Ascending aorta (tissue), 2 donors: ENCODE data around the gene KIF18B. TPM values are rescaled to one million over a fixed set of nuclear protein-coding genes. Genes with fewer than 3 reads are reported as not detected.
A peak's percentile ranks its signal among the peaks of the same experiment; 100 is the strongest.

ENCODE experiments used
- DNase-seq, 2 donors: peaks; one replicate each; pipeline ENCODE4 v3.0.0-alpha.2; 2019; ENCODE audit warnings: low spot score in 2 of 2
- H3K27ac ChIP-seq, 2 donors: fragments of 200-600 bp; sonication (generic); one replicate each; pipeline ENCODE4 v1.5.1; 2016 to 2017; ENCODE audit warnings: mild to moderate bottlenecking in 1 of 2
- H3K27me3 ChIP-seq: fragments of 200-600 bp; sonication (generic); one replicate; pipeline ENCODE4 v1.5.1; 2017
- H3K36me3 ChIP-seq, 2 donors: fragments of 200-600 bp; sonication (generic); one replicate each; pipeline ENCODE4 v1.5.1; 2016
- H3K4me1 ChIP-seq, 2 donors: fragments of 200-600 bp; sonication (generic); one replicate each; pipeline ENCODE4 v1.5.1; 2016 to 2017; ENCODE audit warnings: mild to moderate bottlenecking in 1 of 2
- H3K4me3 ChIP-seq, 2 donors: fragments of 200-600 bp; sonication (generic); one replicate each; pipeline ENCODE4 v1.5.1; 2016 to 2017; ENCODE audit warnings: mild to moderate bottlenecking in 1 of 2
- H3K9me3 ChIP-seq, 2 donors: fragments of 200-600 bp; sonication (generic); one replicate each; pipeline ENCODE4 v1.5.1; 2016
- intact Hi-C: fragments of 100-400 bp; cut with DNase I; formaldehyde crosslinking; loops from one replicate; pipeline ENCODE4 v1.15.1; 2023
- total RNA-seq: library from RNA; depleted of rRNA; stranded (reverse); fragments of >200 nt; gene quantifications from one replicate; pipeline ENCODE4 v1.1.0, GENCODE V29; 2016
- TF ChIP-seq, protein P1 (sequence below), 3 experiments: fragments of 200-600 bp in 2 of 3; fragments of 450-650 bp in 1 of 3; sonication (generic) in 2 of 3; IDR thresholded peaks; one replicate each; pipeline ENCODE4 v1.5.1; 2016 to 2019; ENCODE audit warnings: antibody characterized with exemption in 3 of 3, mild to moderate bottlenecking in 1 of 3, moderate library complexity in 1 of 3

Gene KIF18B
- total RNA-seq, 1 donor from 2014 or later = not detected

GRCh38 chr17:44901411-44901921, 46.1 kb downstream of the KIF18B start:
- no peak overlapping the region for H3K4me3 ChIP-seq
- H3K27ac ChIP-seq = no peak overlapping the region
- H3K36me3 ChIP-seq = no peaks in the 10 kb centered on the region
- no peaks in the 10 kb centered on the region for H3K27me3 ChIP-seq
- no peaks in the 10 kb centered on the region for H3K9me3 ChIP-seq
- TF ChIP-seq, protein P1, sequence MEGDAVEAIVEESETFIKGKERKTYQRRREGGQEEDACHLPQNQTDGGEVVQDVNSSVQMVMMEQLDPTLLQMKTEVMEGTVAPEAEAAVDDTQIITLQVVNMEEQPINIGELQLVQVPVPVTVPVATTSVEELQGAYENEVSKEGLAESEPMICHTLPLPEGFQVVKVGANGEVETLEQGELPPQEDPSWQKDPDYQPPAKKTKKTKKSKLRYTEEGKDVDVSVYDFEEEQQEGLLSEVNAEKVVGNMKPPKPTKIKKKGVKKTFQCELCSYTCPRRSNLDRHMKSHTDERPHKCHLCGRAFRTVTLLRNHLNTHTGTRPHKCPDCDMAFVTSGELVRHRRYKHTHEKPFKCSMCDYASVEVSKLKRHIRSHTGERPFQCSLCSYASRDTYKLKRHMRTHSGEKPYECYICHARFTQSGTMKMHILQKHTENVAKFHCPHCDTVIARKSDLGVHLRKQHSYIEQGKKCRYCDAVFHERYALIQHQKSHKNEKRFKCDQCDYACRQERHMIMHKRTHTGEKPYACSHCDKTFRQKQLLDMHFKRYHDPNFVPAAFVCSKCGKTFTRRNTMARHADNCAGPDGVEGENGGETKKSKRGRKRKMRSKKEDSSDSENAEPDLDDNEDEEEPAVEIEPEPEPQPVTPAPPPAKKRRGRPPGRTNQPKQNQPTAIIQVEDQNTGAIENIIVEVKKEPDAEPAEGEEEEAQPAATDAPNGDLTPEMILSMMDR (IDR thresholded peaks at IDR 0.05) = no peak
- no peak for DNase-seq
- H3K4me1 ChIP-seq = peaks cover 0 to 15% of the 10 kb centered on the region in 2 donors
- intact Hi-C loops = loop anchor here (1.0 kb wide), 1 partner anchor 121 kb away; no protein-coding TSS in a partner anchor

DNA sequence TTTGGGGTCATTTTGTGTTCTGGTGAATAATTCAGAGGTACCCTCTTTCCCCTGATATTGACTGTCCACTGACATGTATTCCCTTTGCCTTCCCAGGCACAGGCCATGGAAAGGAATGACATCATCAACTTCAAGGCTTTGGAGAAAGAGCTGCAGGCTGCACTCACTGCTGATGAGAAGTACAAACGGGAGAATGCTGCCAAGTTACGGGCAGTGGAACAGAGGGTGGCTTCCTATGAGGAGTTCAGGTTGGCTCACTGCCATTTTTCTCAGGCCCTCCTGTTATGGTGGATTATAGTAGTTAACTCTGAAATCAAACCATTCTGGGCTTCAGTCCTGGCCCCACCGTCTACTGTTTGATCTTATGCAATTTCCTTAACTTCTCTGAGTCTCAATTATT, 46.7 kb downstream of the KIF18B start:
- no peak overlapping the region for H3K4me3 ChIP-seq
- H3K4me1 ChIP-seq = peaks cover 0 to 15% of the 10 kb centered on the region in 2 donors
- DNase-seq = no peak
- H3K36me3 ChIP-seq = no peaks in the 10 kb centered on the region
- TF ChIP-seq, protein P1 (IDR thresholded peaks at IDR 0.05) = no peak
- H3K27ac ChIP-seq = no peak overlapping the region
- intact Hi-C loops = loop anchor here (1.0 kb wide), 1 partner anchor 121 kb away; no protein-coding TSS in a partner anchor
- no peaks in the 10 kb centered on the region for H3K27me3 ChIP-seq
- no peaks in the 10 kb centered on the region for H3K9me3 ChIP-seq

- TF ChIP-seq, protein P1 (IDR thresholded peaks at IDR 0.05) = no peak
These were observed 48.3 kb downstream of the KIF18B start, which contains the start of gene EFTUD2 for GRCh38 chr17:44899074-44899782. EFTUD2 (minus strand) TSS chr17:44899445; CDS start chr17:44894521, 4,924 bp downstream.

DNA sequence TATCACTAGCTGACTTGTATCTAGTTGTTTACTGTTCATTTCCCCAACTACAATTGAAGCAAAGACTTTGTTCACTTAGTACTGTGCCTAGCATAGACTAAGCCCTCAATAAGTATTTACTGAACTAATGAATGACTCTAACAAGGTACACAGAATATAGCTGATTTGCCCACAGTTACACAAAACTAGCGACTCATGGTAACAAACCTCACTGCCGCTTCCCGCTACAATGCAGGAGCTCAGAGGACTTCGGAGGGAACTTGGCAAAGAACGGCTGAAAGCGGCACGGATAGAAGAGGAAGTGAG, 48.9 kb downstream of the KIF18B start:
- TF ChIP-seq, protein P1 (IDR thresholded peaks at IDR 0.05) = no peak
- H3K27ac ChIP-seq = peak overlapping the region in 1 of 2 donors; percentile 96
- intact Hi-C loops = loop anchor here (1.0 kb wide), 1 partner anchor 123 kb away; no protein-coding TSS in a partner anchor

More at GRCh38 chr17:44899074-44899782, 48.3 kb downstream of the KIF18B start, which contains the start of gene EFTUD2:
- H3K9me3 ChIP-seq = no peaks in the 10 kb centered on the region
- peaks cover under 1 to 5% of the 10 kb centered on the region in 2 donors for H3K36me3 ChIP-seq
- intact Hi-C loops = loop anchor here (1.0 kb wide), 1 partner anchor 124 kb away; no protein-coding TSS in a partner anchor
- H3K4me3 ChIP-seq = peak within 1 kb of the TSS; percentile 75 to 76
- DNase-seq = peak; percentile 57 to 94
- H3K4me1 ChIP-seq = peaks cover 0 to 15% of the 10 kb centered on the region in 2 donors
- H3K27ac ChIP-seq = peak within 1 kb of the TSS; percentile 89 to 96
- no peaks in the 10 kb centered on the region for H3K27me3 ChIP-seq

GRCh38 chr17:44894642-44895041, 52.9 kb downstream of the KIF18B start:
- no peak overlapping the region for H3K4me3 ChIP-seq
- H3K27ac ChIP-seq = no peak overlapping the region
- H3K27me3 ChIP-seq = no peaks in the 10 kb centered on the region
- H3K9me3 ChIP-seq = no peaks in the 10 kb centered on the region
- TF ChIP-seq, protein P1 (IDR thresholded peaks at IDR 0.05) = no peak
- H3K36me3 ChIP-seq = peaks cover 22 to 28% of the 10 kb centered on the region in 2 donors
- H3K4me1 ChIP-seq = peaks cover 0 to 11% of the 10 kb centered on the region in 2 donors
- DNase-seq = no peak
- intact Hi-C loops = no loop called here

More for the DNA sequence above, 48.9 kb downstream of the KIF18B start:
- no peaks in the 10 kb centered on the region for H3K9me3 ChIP-seq
- no peaks in the 10 kb centered on the region for H3K27me3 ChIP-seq
- H3K4me3 ChIP-seq = peak overlapping the region; percentile 75 to 76
- H3K36me3 ChIP-seq = peaks cover 6 to 10% of the 10 kb centered on the region in 2 donors
- peaks cover 0 to 15% of the 10 kb centered on the region in 2 donors for H3K4me1 ChIP-seq
- no peak for DNase-seq
